CD4-positive, alpha-beta T cell treated with Interleukin-6 at 100 ng/mL for 8 hours (primary cell): ENCODE measurements around the gene CD74.
"Not testable (repeated sequence)": the region's sequence is repeated elsewhere in the genome, so short reads cannot be mapped to it uniquely, and the experiment has no call there.

Experiments used
- DNase-seq: peaks from one replicate; pipeline ENCODE4 v3.0.0-alpha.2; 2020; ENCODE audit warnings: mixed read lengths, low spot score

Gene CD74

DNA sequence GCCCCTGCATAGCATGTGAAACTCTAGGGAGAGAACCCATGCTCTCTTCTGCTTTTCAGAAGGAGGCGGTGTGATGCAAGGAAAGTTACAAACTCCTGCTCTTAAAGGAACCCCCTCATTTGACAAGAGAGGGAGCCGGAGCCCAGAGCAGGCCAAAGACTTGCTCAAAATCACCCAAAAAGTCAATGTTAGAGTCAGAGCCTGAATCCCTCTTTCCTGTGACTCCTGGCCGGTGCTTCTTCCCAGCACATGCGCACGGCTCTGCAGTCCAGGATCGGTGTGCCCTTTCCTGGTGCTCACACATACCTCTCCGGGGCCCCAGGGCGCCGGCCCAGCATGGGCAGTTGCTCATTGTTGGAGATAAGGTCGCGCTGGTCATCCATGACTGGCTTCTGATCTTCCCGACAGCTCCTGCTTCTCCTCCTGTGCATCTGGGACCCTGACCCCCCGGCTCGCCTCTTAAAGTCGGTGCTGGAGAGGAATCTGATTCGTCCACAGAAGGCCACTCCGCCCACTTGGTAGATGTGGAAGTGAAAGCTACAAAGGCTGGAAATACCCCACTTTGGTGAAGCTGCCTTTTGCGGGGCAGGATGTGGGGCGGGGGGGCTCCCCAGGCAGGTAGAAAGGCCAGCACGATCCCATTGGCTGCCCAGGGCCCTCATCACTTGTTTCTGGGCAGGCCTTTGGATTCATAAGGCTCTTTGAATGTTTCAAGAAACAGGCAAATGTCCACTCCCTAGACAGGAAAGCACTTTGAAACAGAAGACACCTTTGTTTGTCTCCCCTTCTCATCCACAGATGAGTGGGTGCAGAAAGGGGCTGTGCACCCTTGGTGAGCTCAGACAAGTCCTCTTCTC is at the start of gene CD74:
TSS of gene CD74 (minus strand) at position 592 of the 857 bp plus-strand sequence. CDS start at position 431, 161 bp downstream.
- peak; percentile 95 for DNase-seq

DNA sequence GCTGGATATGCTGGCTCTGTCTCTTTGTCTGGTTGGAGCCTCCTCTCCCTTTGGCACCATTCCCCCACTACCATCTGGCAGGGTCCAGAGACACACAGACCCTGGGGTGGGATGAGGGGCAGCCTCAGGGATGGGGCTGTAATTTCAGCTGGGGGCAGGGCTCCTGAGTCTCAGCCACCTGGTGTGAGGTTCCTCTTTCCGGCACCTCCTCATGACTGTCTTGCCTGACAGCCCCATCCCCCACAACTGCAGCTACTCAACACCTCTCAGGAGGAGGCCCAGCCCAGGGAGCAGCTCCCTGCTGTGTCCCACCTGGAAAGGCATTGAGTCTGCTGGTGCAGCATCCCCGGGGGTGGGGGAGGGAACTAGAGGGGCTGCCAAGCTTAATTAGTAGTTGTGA is 48.5 kb upstream of the CD74 start:
- peak; percentile 29 for DNase-seq

DNA sequence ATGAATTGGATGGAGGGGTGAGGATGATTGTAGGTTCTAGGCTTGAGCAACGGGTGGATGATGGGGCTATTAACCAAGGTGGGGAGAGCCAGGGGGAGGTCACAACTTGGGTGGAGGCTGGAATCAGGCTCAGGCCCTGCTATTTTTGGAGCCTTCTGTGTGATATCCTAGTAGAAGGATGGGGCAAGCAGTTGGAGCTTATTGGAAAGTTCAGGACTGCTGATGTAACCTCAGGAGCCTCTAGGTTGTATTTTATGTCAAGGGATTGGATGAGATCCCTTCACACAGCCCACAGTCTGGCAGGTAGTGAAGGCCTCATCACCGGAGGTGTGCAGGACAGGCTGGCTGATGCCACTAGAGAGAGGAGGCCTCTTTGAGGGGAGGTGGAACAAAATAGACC is 48.1 kb upstream of the CD74 start:
- DNase-seq, result no peak

DNA sequence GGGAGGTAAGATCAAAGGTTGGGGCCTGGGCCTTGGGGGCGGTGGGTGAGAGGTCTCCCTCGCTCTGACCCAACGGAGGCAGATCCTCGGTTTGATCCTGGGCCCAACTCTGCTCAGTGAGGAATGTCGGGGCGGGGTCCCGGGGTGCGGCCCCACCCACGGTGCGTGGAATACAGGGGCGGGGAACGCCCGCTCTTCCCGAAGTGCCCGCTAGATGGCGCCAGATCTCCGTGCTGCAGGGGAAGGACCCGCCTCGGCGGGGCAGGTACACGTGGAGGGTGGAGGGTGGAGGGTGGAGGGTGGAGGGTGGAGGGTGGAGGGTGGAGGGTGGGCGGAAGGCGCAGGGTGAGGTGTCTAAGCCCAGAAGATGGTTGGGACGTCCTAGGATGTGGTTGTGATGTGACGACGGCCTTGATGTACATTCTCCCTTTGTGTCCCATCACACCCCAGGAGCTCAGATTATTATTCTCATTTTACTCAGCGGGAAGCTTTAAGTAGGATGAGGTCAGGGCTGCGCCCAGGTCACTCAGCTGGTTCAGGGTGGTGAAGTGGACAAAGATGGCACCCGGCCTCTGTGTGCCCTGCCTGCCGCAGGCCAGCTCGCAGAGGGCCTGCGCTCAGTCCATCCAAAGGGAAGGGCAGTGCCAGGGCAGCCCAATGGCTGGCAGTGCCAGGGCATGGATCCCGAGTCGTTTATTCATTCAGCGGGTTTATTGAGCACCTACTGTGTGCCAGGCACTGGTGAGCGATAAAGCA is 46.3 kb upstream of the CD74 start:
- DNase-seq, result peak; percentile 85

DNA sequence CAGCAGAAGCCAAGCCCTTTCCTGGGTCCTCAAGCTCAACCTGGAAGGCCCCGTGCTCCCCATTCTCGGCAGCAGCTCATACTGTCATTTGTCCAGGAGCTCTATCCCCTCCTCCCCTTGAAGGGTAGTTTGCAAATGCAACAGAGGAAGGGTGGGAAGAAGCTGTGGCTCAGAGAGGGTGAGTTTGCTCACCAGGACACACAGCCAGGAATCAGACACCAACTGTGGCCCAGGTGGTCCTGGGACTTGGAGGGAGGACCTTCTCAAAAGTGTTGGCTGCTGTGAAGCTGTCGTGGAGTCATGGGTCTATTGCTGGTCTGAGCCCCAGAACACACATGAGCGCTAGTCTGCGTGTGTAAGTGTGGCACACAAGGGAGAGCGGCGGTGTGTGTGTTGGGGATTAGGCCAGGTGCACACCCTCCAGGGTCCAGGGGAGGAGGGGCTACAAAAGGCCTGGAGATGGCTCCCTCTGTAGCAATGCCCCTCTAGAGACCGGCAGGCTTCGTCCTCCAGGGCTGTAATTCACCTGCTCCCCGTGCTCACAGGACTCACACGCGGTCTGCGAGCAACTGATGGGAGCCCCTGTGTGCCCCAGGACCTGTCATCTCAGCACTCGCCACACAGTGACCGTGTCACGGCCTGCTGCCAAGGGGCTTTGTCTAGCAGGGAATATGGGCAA is 45.0 kb upstream of the CD74 start:
- DNase-seq, result no peak

DNA sequence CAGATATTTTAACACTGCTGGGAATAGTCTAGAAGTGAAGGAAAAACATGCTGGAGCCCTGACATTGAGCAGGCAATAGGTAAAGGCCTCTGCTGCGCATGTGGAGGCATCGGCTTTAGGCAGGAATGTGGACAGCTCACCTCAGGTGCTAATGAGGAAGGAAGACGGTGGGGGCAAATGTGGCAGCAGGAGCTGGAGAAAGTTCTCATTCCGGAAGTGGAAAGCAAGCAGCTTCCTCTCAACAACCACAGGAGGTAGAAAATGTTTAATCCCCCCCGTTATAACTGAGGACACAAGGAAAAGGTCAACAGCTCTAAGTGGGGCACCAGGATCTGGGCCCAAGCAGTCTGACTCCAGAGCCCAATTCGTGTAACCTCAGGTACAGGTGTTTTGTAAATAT is 44.4 kb upstream of the CD74 start:
- DNase-seq, result peak; percentile 23

DNA sequence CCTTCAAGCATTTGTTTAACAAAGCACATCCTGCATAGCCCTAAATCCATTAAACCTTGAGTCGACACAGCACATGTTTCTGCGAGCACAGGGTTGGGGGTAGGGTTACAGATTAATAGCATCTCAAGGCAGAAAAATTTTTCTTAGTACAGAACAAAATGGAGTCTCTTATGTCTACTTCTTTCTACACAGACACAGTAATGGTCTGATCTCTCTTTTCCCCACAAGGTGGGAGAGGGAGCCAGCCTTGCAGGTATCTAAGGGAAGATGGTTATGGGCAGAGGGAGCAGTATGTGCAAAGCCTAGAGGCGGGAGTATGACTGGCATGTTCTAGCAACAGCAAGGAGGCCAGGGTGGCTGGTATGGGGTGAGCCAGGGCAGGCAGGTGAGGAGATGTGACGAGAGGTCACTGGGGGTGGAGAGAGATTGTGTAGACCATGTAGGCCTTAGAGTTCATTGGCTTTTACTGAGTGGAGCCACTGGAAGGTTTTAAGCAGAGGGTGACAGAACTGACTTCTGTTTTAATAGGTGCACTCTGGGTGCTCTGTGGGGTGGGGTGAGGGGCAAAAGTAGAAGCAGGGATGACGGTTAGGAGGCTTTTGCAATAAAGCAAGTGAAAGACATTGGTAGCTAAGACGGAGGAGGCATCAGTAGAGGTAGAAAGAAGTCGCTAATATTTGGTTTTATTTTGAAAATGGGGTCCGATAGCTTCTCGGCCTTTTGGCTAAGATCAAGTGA is 42.0 kb upstream of the CD74 start:
- no peak for DNase-seq

DNA sequence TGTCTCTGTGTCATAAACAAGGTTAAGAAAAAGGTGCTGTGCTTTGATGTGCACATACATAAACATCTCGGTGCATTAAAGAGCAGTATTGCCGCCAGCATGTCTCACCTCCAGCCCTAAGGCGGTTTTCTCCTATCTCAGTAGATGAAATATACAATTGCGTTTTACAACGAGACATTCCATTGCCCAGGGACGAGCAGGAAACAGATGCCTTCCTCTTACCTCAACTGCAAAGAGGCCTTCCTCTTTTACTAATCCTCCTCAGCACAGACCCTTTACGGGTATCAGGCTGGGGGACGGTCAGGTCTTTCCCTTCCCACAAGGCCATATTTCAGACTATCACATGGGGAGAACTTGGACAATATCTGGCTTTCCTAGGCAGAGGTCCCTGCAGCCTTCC is 41.3 kb upstream of the CD74 start:
- not testable (repeated sequence) for DNase-seq

DNA sequence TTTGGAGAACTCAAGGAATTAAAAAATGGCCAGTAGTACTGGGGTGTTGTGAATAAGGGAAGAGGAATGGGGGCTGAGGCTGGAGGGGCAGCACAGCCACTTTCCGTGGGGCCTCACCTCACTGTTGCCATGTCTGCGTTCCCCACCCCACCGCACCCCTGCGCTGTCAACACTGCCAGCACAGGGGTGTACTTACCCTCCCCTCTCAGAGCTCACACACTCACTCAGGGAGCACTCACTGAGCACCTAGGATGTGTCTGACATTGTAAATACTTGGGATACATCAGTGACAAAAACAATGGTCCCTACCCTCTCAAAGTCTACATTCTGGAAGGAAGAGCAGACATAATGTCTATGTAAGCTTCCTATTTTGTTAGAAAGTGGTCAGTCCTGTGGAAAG is 40.2 kb upstream of the CD74 start:
- no peak for DNase-seq

DNA sequence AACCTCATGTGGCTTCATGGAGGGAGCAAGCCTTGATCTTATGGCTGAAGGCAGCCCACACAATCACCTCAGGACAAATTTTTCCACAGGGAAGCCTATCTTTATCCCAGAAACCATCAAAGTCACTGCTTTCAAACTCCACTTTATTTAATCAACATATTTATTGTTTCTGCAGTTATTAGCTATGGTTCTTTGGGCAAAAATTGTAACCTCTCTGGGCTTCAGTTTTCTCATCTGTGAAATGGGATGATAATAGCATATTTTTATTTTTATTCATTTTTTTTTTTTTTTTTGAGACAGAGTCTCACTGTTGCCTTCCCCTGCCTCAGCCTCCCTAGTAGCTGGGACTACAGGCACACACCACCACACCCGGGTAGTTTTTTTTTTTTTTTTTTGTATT is 38.9 kb upstream of the CD74 start:
- DNase-seq, result no peak

DNA sequence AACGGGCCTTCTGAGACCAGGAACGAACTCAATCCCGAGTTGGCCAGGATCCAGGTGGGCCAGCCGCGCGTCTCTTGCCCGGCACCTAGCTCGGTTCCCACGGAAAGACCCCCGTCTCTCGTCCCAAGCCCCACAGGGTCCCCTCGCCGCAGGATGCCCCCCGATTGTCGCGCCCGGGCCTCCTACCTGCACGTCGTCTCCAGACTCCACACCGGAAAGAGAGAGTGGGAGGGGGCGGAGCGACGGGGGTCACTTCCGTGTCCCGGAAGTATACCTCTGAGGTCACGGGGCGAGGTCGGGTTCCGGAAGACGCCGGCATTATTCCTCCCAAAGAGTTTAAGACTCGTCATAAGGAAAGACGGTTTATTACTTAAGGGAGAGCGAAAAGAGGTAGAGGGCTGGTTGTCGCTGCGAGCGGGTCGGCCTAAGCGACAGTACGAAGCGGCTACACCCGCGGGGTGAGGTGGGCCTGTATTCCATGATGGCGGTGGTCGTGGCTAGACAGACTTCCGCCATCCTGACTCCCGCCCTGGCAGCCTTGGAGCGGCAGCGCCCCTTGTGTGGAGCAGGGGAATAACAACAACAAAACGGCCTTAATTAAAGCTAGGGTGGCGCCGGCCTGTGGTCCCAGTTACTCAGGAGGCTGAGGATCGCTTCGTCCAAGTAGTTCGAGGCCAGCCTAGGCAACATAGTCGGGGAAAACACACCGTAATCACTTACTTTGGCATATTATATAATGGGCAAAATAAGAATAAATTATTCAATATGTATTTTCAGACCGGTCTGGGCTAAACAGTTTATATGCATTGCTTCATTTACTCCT is 37.0 kb upstream of the CD74 start, which contains the start of gene RPS14:
TSS of gene RPS14 (minus strand) at position 223 of the 823 bp plus-strand sequence. CDS start 2,006 bp downstream, outside the sequence.
- DNase-seq, result peak; percentile 91

DNA sequence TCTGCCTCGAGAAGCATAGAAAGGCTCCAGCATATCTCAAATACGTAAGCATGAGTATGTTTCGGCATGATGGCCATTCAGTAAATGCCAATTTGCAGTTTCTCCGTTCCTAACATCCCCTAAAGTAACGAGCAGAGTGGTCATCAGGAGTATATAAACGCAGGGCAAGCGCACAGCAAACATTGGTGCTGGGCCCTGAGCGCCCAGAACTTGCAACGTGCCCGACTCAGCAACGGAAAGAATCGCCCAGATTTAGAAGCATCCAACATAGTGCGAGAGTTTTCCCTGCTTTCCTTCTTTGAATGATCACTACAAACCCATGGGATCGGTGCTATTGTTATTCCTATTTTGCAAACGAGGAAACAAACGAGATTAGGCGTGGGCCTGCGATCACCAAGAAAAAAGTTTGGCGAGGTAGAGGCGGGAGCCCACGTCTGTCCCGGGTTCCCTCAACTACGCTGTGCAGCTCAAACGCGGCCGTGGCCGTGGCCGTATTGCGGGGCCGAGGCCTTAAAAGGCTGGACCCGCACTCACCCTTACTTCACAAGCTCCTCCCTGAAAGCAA is 36.3 kb upstream of the CD74 start:
- no peak for DNase-seq

DNA sequence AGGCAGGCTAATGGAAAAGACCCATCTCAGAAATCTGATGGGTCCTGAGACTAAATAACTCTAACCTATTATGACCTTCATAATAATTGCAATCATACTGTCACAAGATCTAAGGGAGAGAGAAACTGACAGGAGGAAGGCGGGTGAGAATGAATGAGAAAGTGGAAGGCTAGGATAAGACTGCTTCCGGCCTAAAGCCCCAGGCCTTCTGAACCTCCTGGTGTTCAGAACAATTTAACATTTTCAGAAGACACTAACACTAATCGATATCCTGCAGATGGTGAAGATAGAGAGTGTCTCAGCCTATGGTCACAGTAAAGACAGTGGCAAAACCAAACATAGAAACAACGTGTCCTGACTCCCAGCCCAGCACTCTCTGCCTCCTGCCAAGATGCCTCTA is 35.6 kb upstream of the CD74 start:
- no peak for DNase-seq

DNA sequence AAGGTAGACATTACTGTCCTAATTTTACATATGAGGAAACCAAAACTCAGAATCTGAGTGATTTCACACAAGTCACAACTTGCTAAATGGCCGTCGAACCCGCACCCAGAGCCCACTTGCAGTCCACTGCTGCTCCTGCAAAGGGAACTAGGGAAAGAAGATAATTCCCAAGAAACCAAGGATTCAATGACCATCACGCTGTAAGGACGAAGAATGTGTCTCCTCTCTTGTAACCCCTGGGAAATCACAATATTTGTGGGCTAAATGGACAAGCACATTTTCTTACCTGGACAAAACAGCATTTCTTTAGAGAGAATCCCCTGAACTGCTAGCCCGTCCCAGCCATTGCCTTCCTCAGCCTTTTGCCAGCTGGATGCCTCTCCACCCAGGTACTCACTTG is 34.5 kb upstream of the CD74 start:
- DNase-seq, result no peak

DNA sequence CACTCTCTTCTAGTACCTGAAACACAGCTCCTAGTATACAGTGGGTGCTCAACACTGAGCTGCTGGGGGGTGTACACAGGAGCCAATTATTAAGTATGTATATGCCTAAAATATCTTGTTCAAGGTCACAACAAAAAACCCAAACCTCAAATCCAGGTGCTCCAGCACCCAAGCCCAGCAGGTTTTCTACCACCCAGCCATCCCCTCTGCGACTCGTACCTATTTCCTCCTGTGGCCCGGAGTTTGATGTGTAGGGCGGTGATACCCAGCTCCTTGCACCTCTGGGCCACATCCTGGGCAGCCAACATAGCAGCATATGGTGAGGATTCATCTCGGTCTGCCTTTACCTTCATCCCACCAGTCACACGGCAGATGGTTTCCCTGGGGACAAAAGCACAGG is 33.9 kb upstream of the CD74 start:
- no peak for DNase-seq

DNA sequence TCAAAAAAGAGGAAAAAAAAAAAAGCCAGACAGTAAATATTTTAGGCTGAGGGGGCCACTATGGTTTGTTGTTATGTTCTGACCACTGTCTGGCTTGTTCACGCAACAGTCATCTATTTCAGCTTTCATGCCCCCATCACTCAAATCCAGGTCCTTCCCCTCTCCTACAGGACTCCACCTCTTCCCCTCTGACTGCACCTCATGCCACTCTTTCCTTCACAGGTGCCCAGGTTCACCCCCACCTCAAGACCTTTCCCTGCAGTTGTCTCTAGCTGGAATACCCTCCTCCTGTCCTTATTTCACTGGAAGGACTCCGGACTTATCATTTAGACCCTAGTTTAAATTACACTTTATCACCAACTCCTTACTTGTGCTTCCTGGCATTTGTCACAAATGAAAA is 33.4 kb upstream of the CD74 start:
- no peak for DNase-seq

DNA sequence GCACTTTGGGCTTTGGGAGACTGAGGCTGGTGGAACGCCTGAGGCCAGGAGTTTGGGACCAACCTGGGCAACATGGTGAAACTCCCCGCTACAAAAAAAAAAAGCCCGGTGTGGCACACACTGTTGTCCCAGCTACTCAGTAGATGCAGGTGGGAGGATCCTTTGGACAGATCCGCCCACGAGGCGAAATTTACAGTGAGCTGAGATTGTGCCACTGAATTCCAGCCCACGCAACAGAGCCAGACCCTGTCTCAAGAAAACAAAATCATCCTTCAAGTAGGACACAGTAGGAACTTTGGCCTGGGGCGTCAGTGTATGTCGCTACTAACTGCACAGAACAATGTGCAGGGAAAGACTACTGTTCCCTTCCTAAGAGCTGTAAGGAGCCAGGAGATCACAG is 32.1 kb upstream of the CD74 start:
- no peak for DNase-seq

DNA sequence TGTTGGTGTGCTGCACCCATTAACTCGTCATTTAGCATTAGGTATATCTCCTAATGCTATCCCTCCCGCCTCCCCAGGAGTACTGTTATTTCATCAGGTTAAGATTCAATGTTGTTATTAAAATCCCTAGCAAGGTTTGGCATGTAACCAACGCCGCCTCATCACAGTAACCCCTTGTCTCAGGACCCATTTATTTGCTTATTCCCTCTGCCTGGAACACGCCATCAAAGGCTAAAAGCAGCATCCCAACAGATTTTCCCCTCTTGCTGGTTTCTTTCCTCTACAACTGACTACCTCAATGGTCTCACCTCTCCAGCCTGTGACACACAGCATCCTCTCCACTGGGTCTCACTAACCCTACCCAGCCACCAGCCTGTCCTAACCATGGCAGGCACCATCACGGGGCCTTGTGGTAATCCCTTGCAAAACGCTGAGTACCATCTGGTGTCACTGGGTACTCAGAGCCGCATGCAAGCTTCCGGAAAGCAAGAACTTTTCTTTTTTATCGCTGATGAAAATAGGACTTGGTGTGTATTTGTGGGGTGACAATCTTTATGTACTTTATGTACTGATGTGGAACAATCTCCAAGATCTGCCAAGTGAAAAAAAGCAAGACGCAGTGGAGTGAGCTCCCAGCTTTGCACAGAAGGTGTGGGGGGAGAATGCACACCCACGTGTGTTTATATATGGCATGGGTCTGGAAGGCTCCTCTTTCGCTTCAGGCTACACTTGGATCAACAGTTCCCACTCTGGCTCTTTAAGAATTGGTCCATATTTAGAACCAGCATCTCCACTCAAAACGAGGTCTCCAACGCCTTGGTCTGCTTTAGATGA is 30.7 kb upstream of the CD74 start:
- no peak for DNase-seq

DNA sequence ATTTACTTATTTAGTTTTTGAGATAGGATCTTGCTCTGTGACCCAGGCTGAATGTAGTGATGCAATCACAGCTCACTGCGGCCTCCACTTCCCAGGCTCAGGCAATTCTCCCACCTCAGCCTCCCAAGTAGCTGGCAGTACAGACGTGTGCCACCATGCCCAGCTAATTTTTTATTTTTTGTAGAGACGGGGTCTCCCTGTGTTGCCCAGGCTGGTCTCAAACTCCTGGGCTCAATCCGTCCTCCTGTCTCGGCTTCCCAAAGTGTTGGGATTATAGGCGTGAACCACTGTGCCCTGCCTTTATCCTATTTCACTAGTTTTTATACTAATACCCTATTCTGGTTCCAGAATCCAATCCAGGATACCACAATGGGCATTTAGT is 30.0 kb upstream of the CD74 start:
- DNase-seq, result no peak
